ENCODE data around the gene PALD1. TPM values are rescaled to one million over a fixed set of nuclear protein-coding genes. Genes with fewer than 3 reads are reported as not detected.

PALD1 gene
- 1.3 and 1.5 TPM in 2 replicates for total RNA-seq

DNA sequence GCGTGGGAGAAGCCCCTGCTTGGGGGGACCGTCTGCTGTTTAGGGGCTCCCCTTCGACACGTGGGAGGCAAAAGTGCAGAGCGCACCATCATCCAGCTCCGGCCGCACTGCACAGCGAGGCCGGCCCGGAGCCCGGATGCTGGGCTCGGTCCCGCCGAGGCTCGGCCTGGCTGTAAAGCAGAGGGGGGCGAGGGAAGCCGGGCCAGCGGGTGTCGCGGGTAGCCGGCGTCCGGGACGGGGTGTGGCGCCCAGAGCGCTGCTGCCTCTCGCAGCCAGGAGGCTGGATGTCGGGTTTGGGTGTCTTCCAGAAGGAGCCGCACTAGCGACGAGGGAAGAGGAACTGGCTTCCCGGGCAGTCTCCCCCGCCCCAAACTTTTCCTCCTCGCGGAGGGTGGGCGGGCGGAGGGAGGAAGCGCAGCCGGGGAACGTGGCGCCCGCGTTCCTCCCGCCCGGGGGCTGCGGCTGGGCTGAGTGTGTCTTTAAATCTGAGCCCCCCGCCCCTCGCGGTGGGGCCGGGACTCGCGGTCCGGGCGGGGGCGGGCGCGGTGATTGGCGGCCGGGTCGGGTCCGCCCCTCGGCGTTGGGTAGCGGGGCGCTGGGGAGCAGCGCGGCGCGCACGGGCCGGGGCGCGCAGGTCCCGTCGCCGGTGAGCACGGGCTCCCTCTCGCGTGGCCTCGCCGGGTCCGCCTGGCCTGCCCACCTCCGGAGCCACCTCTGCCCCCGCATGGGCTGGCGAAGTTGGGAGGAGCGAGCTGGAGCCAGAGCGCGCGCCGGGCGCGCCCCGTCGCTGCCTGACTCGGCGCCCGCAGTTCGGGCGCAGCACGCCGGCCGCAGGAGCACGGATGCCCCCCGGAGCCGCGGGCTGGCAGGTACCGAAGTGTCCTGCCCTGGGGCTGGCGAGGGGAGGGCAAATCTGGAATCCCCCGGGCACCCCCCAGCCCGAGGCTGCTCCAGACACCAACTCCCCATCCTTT lies at the start of gene PALD1:
PALD1 (plus strand) TSS at position 577 of the 974 bp plus-strand sequence. CDS start 47,185 bp downstream, outside the sequence.

DNA sequence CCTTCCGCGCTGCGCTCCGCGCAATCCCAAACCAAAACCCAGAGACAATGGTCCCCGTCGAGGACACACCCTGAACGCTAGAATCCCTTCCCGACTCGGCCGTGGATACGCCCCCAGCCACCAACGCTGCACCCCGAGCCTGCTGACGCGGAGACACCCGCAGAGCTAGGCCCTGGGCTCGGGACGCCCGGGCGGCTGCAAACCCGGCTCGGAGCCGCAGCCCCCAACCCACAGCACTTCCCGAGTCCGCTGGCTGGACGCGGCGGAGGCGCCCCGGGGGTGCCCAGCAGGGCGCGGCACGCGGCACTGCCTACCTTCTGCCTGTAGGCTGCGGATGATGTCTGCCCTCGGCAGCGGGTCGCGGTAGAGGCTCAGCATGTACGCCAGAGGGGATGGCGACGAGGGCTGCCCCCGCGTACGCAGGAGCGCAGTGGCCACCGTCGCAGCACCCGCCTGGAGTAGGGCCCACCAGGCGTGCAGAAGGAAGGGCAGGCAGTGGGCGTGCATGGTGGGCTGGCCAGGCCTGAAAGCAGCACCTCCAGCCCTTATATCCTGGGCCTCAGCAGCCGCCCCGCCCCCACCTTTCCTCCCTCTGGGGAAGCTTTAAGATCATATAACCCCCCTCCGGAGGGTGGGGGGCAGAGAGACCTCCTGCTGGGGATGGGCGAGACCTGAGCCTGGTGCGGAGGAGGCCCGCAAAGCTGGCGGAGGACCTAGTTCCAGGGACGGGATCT lies 37.2 kb upstream of the PALD1 start, which contains the start of gene NODAL:
NODAL (minus strand) TSS at position 521 of the 734 bp plus-strand sequence; CDS start at position 507, 14 bp downstream.

DNA sequence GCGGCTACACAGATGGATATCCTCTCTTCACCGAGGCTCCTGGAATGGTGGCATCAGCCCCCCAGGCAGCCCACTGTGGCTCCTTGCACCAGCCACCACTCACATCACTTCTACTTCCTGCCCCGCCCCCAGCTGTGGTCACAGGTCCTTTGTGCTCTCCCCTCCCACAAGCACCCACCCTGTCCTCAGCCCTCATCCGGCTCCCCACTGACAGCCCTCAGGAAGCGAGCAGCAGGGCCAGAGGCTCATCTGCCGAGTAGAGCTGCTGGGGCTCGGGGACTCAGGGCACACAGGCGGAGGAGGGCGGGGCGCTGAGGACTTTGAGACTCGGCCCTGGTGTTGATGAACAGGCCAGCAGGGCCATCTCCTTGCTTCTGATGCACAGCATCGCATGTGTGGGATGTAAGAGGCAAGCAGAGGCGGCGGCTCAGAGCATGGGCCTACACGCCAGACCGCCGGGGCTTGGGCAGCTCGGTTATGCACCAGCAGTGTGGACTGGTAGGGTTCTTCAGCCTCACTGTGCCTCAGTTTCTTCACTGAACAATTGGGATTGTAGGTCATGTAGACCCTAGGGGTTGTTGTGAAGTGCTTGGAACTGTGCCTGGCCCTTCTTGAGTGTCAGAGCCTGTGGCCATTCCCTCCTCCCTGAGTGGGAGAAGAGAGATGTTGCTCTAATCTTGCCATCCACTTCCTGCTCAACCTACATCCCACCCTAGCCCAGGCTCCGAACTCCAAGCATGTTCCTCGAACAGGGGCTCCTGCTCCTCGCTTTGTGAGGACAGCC lies 124.3 kb downstream of the PALD1 start, which contains the start of gene PRF1:
PRF1 (minus strand) TSS at position 77 of the 784 bp plus-strand sequence. CDS start 1,839 bp downstream, outside the sequence.

Other genes starting within 250 kb of the PALD1 start
- 146 and 167 TPM in 2 replicates for gene PPA1, start 245.3 kb upstream of the PALD1 start, total RNA-seq
- gene NPFFR1, start 194.8 kb upstream of the PALD1 start, total RNA-seq = not detected in 2 replicates
- gene LRRC20, start 96.1 kb upstream of the PALD1 start, total RNA-seq = 22.4 and 31.5 TPM in 2 replicates
- gene EIF4EBP2, start 74.6 kb upstream of the PALD1 start, total RNA-seq = 15.9 and 17.3 TPM in 2 replicates
- gene NODAL, start 37.1 kb upstream of the PALD1 start, total RNA-seq = not detected in 2 replicates
- gene PRF1, start 124.0 kb downstream of the PALD1 start, total RNA-seq = not detected in 2 replicates
- gene ADAMTS14, start 193.7 kb downstream of the PALD1 start, total RNA-seq = under 0.01 and 0.34 TPM in 2 replicates